Esophagus squamous epithelium (tissue), 4 donors: ENCODE data around the gene PLEKHG4B.
"Not testable (repeated sequence)": the region's sequence is repeated elsewhere in the genome, so short reads cannot be mapped to it uniquely, and the experiment has no call there.

ENCODE experiments used
- CTCF ChIP-seq, 6 experiments: fragments of 450-650 bp in 4 of 6; fragments of 200-600 bp in 2 of 6; sonication (generic) in 2 of 6; IDR thresholded peaks; one replicate each; pipeline ENCODE4 v1.5.1; 2016 to 2019; ENCODE audit warnings: antibody characterized with exemption in 6 of 6, mild to moderate bottlenecking in 4 of 6, moderate library complexity in 4 of 6
- POLR2A ChIP-seq, 4 donors: fragments of 450-650 bp; IDR thresholded peaks; one replicate each; pipeline ENCODE4 v1.6.1; 2017; ENCODE audit warnings: antibody characterized with exemption in 4 of 4, mild to moderate bottlenecking in 4 of 4, moderate library complexity in 3 of 4

DNA sequence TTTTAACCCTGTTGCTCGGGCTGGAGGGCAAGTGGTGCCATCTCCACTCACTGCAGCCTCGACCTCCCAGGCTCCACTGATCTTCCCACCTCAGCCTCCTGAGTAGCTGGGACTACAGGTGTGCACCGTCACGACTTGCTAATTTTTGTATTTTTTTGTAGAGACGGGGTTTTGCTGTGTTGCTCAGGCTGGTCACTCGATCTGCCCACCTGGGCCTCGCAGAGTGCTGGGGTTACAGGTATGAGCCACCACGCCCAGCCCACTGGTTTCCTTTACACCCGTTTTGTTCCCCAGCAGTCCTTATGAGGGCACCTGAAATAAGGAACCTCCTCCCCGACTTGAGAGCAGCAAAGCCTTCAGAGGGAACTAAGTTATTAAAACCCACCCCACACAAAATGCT lies 124.1 kb downstream of the PLEKHG4B start:
- TF ChIP-seq CTCF, POLR2A (IDR thresholded peaks at IDR 0.05): not testable (repeated sequence)
